HEK293 (cell line): Measurements from ENCODE around the gene EEF1A2.

Experiments
- CTCF ChIP-seq: fragments of 450-650 bp; formaldehyde crosslinking; IDR thresholded peaks from 2 replicates; pipeline ENCODE4 v1.5.1; 2016; ENCODE audit warnings: missing biosample characterization, missing genetic modification characterization
- PATZ1 ChIP-seq: fragments of 450-650 bp; formaldehyde crosslinking; IDR thresholded peaks from 2 replicates; pipeline ENCODE4 v1.5.1; 2016; ENCODE audit warnings: missing biosample characterization, missing genetic modification characterization
- SETDB1 ChIP-seq: IDR thresholded peaks from one replicate; pipeline ENCODE4 v1.6.1; 2017; ENCODE audit warnings: mild to moderate bottlenecking, low read length, moderate library complexity, mixed read lengths; ENCODE audit not compliant: insufficient read length
- ZBTB21 ChIP-seq: fragments of 450-650 bp; formaldehyde crosslinking; IDR thresholded peaks from 2 replicates; pipeline ENCODE4 v1.5.1; 2017; ENCODE audit warnings: missing biosample characterization, missing genetic modification characterization
- ZBTB48 ChIP-seq: fragments of 450-650 bp; formaldehyde crosslinking; IDR thresholded peaks from 2 replicates; pipeline ENCODE4 v1.5.1; 2016; ENCODE audit warnings: missing biosample characterization, missing genetic modification characterization
- ZNF175 ChIP-seq: fragments of 450-650 bp; formaldehyde crosslinking; IDR thresholded peaks from 2 replicates; pipeline ENCODE4 v1.5.1; 2016; ENCODE audit warnings: missing biosample characterization, missing genetic modification characterization
- ZNF510 ChIP-seq: fragments of 450-650 bp; formaldehyde crosslinking; IDR thresholded peaks from 2 replicates; pipeline ENCODE4 v1.5.1; 2018; ENCODE audit warnings: mild to moderate bottlenecking, missing genetic modification characterization, missing biosample characterization; ENCODE audit not compliant: insufficient replicate concordance
- ZNF654 ChIP-seq: fragments of 450-650 bp; formaldehyde crosslinking; IDR thresholded peaks from 2 replicates; pipeline ENCODE4 v1.5.1; 2016; ENCODE audit warnings: low read depth, missing biosample characterization, missing genetic modification characterization

GRCh38 chr20:63494084-63494419 is 4.8 kb downstream of the EEF1A2 start:
- TF ChIP-seq ZNF654 (tag by site-specific recombination) (no peak), CTCF (tag by site-specific recombination) (no peak), ZBTB48 (no peak), ZNF510 (tag by site-specific recombination) (no peak), PATZ1 (tag by site-specific recombination) (no peak), ZBTB21 (tag by site-specific recombination) (no peak), SETDB1 (no peak), ZNF175 (tag by site-specific recombination) (no peak)
